ENCODE results near the gene HCFC1R1.

- TF ChIP-seq POLR2A (IDR thresholded peaks at IDR 0.05; ENCODE audit: low read length) (no peak), GATA1 (IDR thresholded peaks at IDR 0.05; ENCODE audit: low read depth, low read length) (no peak)
These were observed 6.4 kb downstream of the HCFC1R1 start for GRCh38 chr16:3017344-3017743.
